HCT116 (cell line): Measurements from ENCODE around the gene EN2. TPM values are rescaled to one million over a fixed set of nuclear protein-coding genes. Genes with fewer than 3 reads are reported as not detected.

ENCODE experiments used
- ATAC-seq: fragments of 200-7000 bp; cut with Tn5 transposase; 2 replicates; pipeline ENCODE4 v1.9.1; 2020; ENCODE audit warnings: mild to moderate bottlenecking, moderate library complexity
- BruUV-seq: library from RNA; stranded (reverse); fragments of 400-500 nt; replicated peaks from 2 replicates; lab custom pipeline; 2021; lab: Mats Ljungman, UMichigan
- CTCF ChIA-PET: fragments of 300-600 bp; sonication (Branson Sonifier 250); formaldehyde crosslinking; loops from one replicate; lab custom pipeline; 2021; ENCODE audit warnings: antibody characterized with exemption; lab: Charles Lee
- POLR2A ChIA-PET: fragments of 300-600, 350-600 bp; sonication (Branson Sonifier 250); formaldehyde crosslinking; loops from one replicate; lab custom pipeline; 2021; ENCODE audit warnings: antibody characterized with exemption; lab: Charles Lee
- RAD21 ChIA-PET, 2 experiments: fragments of 300-600 bp; sonication (Branson Sonifier 250); formaldehyde crosslinking; loops; one replicate each; lab custom pipeline; 2023; ENCODE audit warnings: low total read pairs in 2 of 2; ENCODE audit not compliant: uncharacterized antibody in 2 of 2, unreplicated experiment in 2 of 2, low non-redundant PET in 1 of 2; lab: Charles Lee
- DNase-seq: peaks from one replicate; pipeline ENCODE4 v3.0.0-alpha.2; 2010; ENCODE audit warnings: low read depth, low spot score
- H2AFZ ChIP-seq: fragments of 200-600 bp; shearing (Covaris generic), sonication (generic); 2 replicates; pipeline ENCODE4 v1.6.1; 2017; ENCODE audit warnings: low read depth, mixed run types, mixed read lengths, antibody characterized with exemption, low read length; ENCODE audit not compliant: poor library complexity, severe bottlenecking
- H3K27ac ChIP-seq: 2 replicates; pipeline ENCODE4 v1.5.1; 2012; ENCODE audit warnings: low read depth, low read length
- H3K27me3 ChIP-seq: fragments of 200-600 bp; sonication (generic); 2 replicates; pipeline ENCODE4 v1.6.1; 2016; ENCODE audit warnings: mixed run types, low read length, mixed read lengths; ENCODE audit not compliant: insufficient read depth
- H3K36me3 ChIP-seq, 2 experiments: fragments of 200-500 bp in 1 of 2; fragments of 200-600 bp in 1 of 2; sonication (Bioruptor generic) in 1 of 2; sonication (generic) in 1 of 2; 2 replicates each; pipeline versions ENCODE4 v1.5.1 to v1.6.1; 2014 to 2016; ENCODE audit warnings: low read length in 2 of 2, inconsistent platforms in 1 of 2, mixed read lengths in 1 of 2, mixed run types in 1 of 2; ENCODE audit not compliant: insufficient read depth in 2 of 2, control insufficient read depth in 1 of 2
- H3K4me1 ChIP-seq, 2 experiments: fragments of 200-600 bp in 1 of 2; sonication (generic) in 1 of 2; 2 replicates each; pipeline versions ENCODE4 v1.5.1 to v1.6.1; 2012 to 2017; ENCODE audit warnings: low read length in 2 of 2, inconsistent platforms in 1 of 2, mild to moderate bottlenecking in 1 of 2, mixed read lengths in 1 of 2, mixed run types in 1 of 2, moderate library complexity in 1 of 2; ENCODE audit not compliant: insufficient read depth in 2 of 2, control insufficient read depth in 1 of 2
- H3K4me2 ChIP-seq: fragments of 200-600 bp; sonication (generic); 2 replicates; pipeline ENCODE4 v1.6.1; 2017; ENCODE audit warnings: mixed run types, low read length, mixed read lengths
- H3K4me3 ChIP-seq, 2 experiments: fragments of 200-600 bp in 1 of 2; sonication (generic) in 1 of 2; replicated peaks in 1 of 2; 2 replicates each; pipeline ENCODE4 v1.5.1; 2011 to 2016; ENCODE audit warnings: low read length in 2 of 2, control low read depth in 1 of 2, low read depth in 1 of 2, mild to moderate bottlenecking in 1 of 2, mixed read lengths in 1 of 2, mixed run types in 1 of 2
- H3K79me2 ChIP-seq: fragments of 200-600 bp; sonication (generic); 2 replicates; pipeline ENCODE4 v1.6.1; 2017; ENCODE audit warnings: mild to moderate bottlenecking, mixed run types, low read length, moderate library complexity, mixed read lengths; ENCODE audit not compliant: insufficient read depth
- H3K9ac ChIP-seq: fragments of 200-600 bp; sonication (generic); 2 replicates; pipeline ENCODE4 v1.6.1; 2016; ENCODE audit warnings: low read length, mixed read lengths
- H3K9me2 ChIP-seq: fragments of 200-600 bp; sonication (generic), shearing (Covaris generic); 2 replicates; pipeline ENCODE4 v1.6.1; 2017; ENCODE audit warnings: mixed run types, mild to moderate bottlenecking, moderate library complexity; ENCODE audit not compliant: insufficient read depth
- H3K9me3 ChIP-seq, 2 experiments: fragments of 200-500 bp in 1 of 2; fragments of 200-600 bp in 1 of 2; sonication (Bioruptor generic) in 1 of 2; sonication (generic) in 1 of 2; 2 replicates each; pipeline ENCODE4 v1.6.1; 2014 to 2017; ENCODE audit warnings: low read length in 2 of 2, mixed read lengths in 2 of 2, inconsistent platforms in 1 of 2, low read depth in 1 of 2, mild to moderate bottlenecking in 1 of 2, mixed run types in 1 of 2, moderate library complexity in 1 of 2; ENCODE audit not compliant: control insufficient read depth in 1 of 2, insufficient read depth in 1 of 2
- H4K20me1 ChIP-seq: fragments of 200-600 bp; sonication (generic), shearing (Covaris generic); 2 replicates; pipeline ENCODE4 v1.6.1; 2017; ENCODE audit warnings: mixed run types, mild to moderate bottlenecking, moderate library complexity; ENCODE audit not compliant: insufficient read depth
- CBX3 ChIP-seq: IDR thresholded peaks from 2 replicates; pipeline ENCODE4 v1.6.1; 2012; ENCODE audit warnings: low read depth
- CEBPB ChIP-seq: IDR thresholded peaks from 2 replicates; pipeline ENCODE4 v1.6.1; 2012; ENCODE audit warnings: low read depth
- EGR1 ChIP-seq: IDR thresholded peaks from 2 replicates; pipeline ENCODE4 v1.6.1; 2012; ENCODE audit warnings: low read depth
- ELF1 ChIP-seq: IDR thresholded peaks from 2 replicates; pipeline ENCODE4 v1.6.1; 2012; ENCODE audit warnings: low read depth, borderline replicate concordance
- EZH2 ChIP-seq: fragments of 200-600 bp; sonication (generic); IDR thresholded peaks from 2 replicates; pipeline ENCODE4 v1.6.1; 2017; ENCODE audit warnings: antibody characterized with exemption, mixed run types
- EZH2phosphoT487 ChIP-seq: fragments of 200-600 bp; IDR thresholded peaks from 2 replicates; pipeline ENCODE4 v1.6.1; 2018; ENCODE audit warnings: antibody characterized with exemption, borderline replicate concordance
- FOSL1 ChIP-seq: IDR thresholded peaks from 2 replicates; pipeline ENCODE4 v1.6.1; 2012; ENCODE audit warnings: low read depth
- JUND ChIP-seq: IDR thresholded peaks from 2 replicates; pipeline ENCODE4 v1.6.1; 2012
- POLR2A ChIP-seq: IDR thresholded peaks from 2 replicates; pipeline ENCODE4 v1.7.0; 2011; ENCODE audit warnings: borderline replicate concordance; ENCODE audit not compliant: insufficient read depth, insufficient read length; ENCODE audit errors: extremely low read depth
- POLR2AphosphoS5 ChIP-seq: IDR thresholded peaks from 2 replicates; pipeline ENCODE4 v1.6.1; 2011; ENCODE audit warnings: mild to moderate bottlenecking, low read depth, low read length, moderate library complexity
- SIN3A ChIP-seq: IDR thresholded peaks from 2 replicates; pipeline ENCODE4 v1.6.1; 2012; ENCODE audit warnings: low read depth
- SP1 ChIP-seq: IDR thresholded peaks from 2 replicates; pipeline ENCODE4 v1.6.1; 2012; ENCODE audit warnings: low read depth
- YY1 ChIP-seq: IDR thresholded peaks from 2 replicates; pipeline ENCODE4 v1.6.1; 2011; ENCODE audit warnings: low read length, low read depth, moderate library complexity, mild to moderate bottlenecking; ENCODE audit not compliant: insufficient replicate concordance; ENCODE audit errors: extremely low read depth
- intact Hi-C: fragments of 100-400 bp; cut with micrococcal nuclease; formaldehyde crosslinking; loops from 2 replicates; pipeline ENCODE4 v1.10.0; 2022
- total RNA-seq: library from RNA; stranded (reverse); gene quantifications from one replicate; pipeline ENCODE4 v1.2.1, GENCODE V29; 2021; ENCODE audit not compliant: unreplicated experiment
- TF ChIP-seq, protein P1 (sequence below): IDR thresholded peaks from 2 replicates; pipeline ENCODE4 v1.6.1; 2012
- TF ChIP-seq, protein P2 (sequence below): IDR thresholded peaks from 2 replicates; pipeline ENCODE4 v1.6.1; 2012; ENCODE audit warnings: low read depth
- TF ChIP-seq, protein P3 (sequence below), 3 experiments: fragments of 200-600 bp in 1 of 3; sonication (generic) in 1 of 3; IDR thresholded peaks in 2 of 3; conservative IDR thresholded peaks in 1 of 3; 2 replicates each; pipeline ENCODE4 v1.5.1; 2012 to 2017; ENCODE audit warnings: low read depth in 2 of 3, low read length in 2 of 3, antibody characterized with exemption in 1 of 3, borderline replicate concordance in 1 of 3, control low read depth in 1 of 3, mild to moderate bottlenecking in 1 of 3, mixed read lengths in 1 of 3, mixed run types in 1 of 3, moderate library complexity in 1 of 3; ENCODE audit not compliant: insufficient read depth in 1 of 3
- TF ChIP-seq, protein P4 (sequence below): IDR thresholded peaks from 2 replicates; pipeline ENCODE4 v1.6.1; 2012

Gene EN2
- total RNA-seq, 1 experiment from 2014 or later: 0.32 TPM

DNA sequence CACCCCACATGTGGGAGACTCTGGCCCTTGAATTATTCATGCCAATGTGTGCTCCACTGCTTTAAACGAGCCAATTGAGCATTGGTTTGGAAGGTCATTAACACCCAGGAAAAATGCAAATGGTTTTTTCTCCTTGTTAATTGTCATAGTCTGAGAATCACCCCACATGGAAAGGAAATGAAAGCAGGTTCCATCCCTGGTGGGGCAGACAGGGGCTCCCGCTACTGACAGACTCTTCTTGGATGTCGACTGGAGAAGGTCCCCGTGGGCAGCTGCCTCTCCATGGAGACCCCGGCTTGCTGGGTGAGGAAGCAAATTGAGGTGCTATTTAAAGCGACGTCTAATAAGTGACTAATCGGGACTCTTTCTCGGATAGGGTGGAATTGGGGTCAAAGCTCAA lies 32.0 kb upstream of the EN2 start:
- H3K4me3 ChIP-seq: no peak overlapping the region
- ATAC-seq: no peak
- CTCF ChIA-PET: no interaction called here
- H3K9ac ChIP-seq: no peak overlapping the region
- H3K27ac ChIP-seq: no peak overlapping the region
- H3K79me2 ChIP-seq: no peaks in the 10 kb centered on the region
- no peaks in the 10 kb centered on the region for H3K4me1 ChIP-seq
- H2AFZ ChIP-seq: no peak overlapping the region
- POLR2A ChIA-PET: no interaction called here
- no TSS peak for BruUV-seq
- H3K36me3 ChIP-seq: no peaks in the 10 kb centered on the region
- intact Hi-C loops: no loop called here
- no peaks in the 10 kb centered on the region for H4K20me1 ChIP-seq
- H3K9me3 ChIP-seq: no peaks in the 10 kb centered on the region
- no peak overlapping the region for H3K4me2 ChIP-seq
- no peak for DNase-seq
- peaks cover 25% of the 10 kb centered on the region for H3K27me3 ChIP-seq
- TF ChIP-seq, protein P1, sequence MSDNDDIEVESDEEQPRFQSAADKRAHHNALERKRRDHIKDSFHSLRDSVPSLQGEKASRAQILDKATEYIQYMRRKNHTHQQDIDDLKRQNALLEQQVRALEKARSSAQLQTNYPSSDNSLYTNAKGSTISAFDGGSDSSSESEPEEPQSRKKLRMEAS: no peak
- TF ChIP-seq ELF1: no peak
- no peak for TF ChIP-seq SP1
- TF ChIP-seq CBX3: no peak
- TF ChIP-seq JUND: no peak
- TF ChIP-seq EZH2phosphoT487: no peak
- no peak for TF ChIP-seq YY1
- no peak for TF ChIP-seq FOSL1
- TF ChIP-seq, protein P2, sequence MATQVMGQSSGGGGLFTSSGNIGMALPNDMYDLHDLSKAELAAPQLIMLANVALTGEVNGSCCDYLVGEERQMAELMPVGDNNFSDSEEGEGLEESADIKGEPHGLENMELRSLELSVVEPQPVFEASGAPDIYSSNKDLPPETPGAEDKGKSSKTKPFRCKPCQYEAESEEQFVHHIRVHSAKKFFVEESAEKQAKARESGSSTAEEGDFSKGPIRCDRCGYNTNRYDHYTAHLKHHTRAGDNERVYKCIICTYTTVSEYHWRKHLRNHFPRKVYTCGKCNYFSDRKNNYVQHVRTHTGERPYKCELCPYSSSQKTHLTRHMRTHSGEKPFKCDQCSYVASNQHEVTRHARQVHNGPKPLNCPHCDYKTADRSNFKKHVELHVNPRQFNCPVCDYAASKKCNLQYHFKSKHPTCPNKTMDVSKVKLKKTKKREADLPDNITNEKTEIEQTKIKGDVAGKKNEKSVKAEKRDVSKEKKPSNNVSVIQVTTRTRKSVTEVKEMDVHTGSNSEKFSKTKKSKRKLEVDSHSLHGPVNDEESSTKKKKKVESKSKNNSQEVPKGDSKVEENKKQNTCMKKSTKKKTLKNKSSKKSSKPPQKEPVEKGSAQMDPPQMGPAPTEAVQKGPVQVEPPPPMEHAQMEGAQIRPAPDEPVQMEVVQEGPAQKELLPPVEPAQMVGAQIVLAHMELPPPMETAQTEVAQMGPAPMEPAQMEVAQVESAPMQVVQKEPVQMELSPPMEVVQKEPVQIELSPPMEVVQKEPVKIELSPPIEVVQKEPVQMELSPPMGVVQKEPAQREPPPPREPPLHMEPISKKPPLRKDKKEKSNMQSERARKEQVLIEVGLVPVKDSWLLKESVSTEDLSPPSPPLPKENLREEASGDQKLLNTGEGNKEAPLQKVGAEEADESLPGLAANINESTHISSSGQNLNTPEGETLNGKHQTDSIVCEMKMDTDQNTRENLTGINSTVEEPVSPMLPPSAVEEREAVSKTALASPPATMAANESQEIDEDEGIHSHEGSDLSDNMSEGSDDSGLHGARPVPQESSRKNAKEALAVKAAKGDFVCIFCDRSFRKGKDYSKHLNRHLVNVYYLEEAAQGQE: no peak
- no peak for TF ChIP-seq EZH2
- TF ChIP-seq POLR2AphosphoS5: no peak
- no peak for TF ChIP-seq CEBPB
- TF ChIP-seq, protein P3, sequence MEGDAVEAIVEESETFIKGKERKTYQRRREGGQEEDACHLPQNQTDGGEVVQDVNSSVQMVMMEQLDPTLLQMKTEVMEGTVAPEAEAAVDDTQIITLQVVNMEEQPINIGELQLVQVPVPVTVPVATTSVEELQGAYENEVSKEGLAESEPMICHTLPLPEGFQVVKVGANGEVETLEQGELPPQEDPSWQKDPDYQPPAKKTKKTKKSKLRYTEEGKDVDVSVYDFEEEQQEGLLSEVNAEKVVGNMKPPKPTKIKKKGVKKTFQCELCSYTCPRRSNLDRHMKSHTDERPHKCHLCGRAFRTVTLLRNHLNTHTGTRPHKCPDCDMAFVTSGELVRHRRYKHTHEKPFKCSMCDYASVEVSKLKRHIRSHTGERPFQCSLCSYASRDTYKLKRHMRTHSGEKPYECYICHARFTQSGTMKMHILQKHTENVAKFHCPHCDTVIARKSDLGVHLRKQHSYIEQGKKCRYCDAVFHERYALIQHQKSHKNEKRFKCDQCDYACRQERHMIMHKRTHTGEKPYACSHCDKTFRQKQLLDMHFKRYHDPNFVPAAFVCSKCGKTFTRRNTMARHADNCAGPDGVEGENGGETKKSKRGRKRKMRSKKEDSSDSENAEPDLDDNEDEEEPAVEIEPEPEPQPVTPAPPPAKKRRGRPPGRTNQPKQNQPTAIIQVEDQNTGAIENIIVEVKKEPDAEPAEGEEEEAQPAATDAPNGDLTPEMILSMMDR (IDR thresholded peaks at IDR 0.05 in 2 of 3, conservative IDR thresholded peaks at IDR 0.05 in 1 of 3; ENCODE audit: borderline replicate concordance in 1 of 3, insufficient read depth in 1 of 3, low read depth in 2 of 3, low read length in 2 of 3): no peak
- TF ChIP-seq SIN3A: no peak
- TF ChIP-seq EGR1: no peak
- TF ChIP-seq, protein P4, sequence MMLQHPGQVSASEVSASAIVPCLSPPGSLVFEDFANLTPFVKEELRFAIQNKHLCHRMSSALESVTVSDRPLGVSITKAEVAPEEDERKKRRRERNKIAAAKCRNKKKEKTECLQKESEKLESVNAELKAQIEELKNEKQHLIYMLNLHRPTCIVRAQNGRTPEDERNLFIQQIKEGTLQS: no peak
- TF ChIP-seq POLR2A: no peak
- TF ChIP-seq, all 23 proteins: peak for 0
- H3K9me2 ChIP-seq: no peaks in the 10 kb centered on the region
- RAD21 ChIA-PET: no interaction called here
